GM19351 (cell line): ENCODE measurements around the gene CTPS2.
"Not testable (repeated sequence)": the region's sequence is repeated elsewhere in the genome, so short reads cannot be mapped to it uniquely, and the experiment has no call there.

Experiments used
- ATAC-seq: cut with Tn5 transposase; IDR thresholded peaks from one replicate; pipeline ENCODE4 v1.9.1; 2021; ENCODE audit warnings: mild to moderate bottlenecking, moderate library complexity; ENCODE audit not compliant: unreplicated experiment

The CTPS2 gene

GRCh38 chrX:16659321-16659720, 53.1 kb downstream of the CTPS2 start:
- ATAC-seq = no peak

GRCh38 chrX:16658284-16658683, 54.2 kb downstream of the CTPS2 start:
- no peak for ATAC-seq

GRCh38 chrX:16654093-16654492, 58.4 kb downstream of the CTPS2 start:
- no peak for ATAC-seq

GRCh38 chrX:16653424-16653823, 59.0 kb downstream of the CTPS2 start:
- no peak for ATAC-seq

GRCh38 chrX:16651391-16652024, 61.0 kb downstream of the CTPS2 start:
- no peak for ATAC-seq

- ATAC-seq = no peak
These were observed 62.6 kb downstream of the CTPS2 start, which contains the start of gene S100G for GRCh38 chrX:16649858-16650257. S100G (plus strand) TSS chrX:16650158; CDS start chrX:16651007, 849 bp downstream.

GRCh38 chrX:16646366-16647138, 65.9 kb downstream of the CTPS2 start:
- ATAC-seq = no peak

- no peak for ATAC-seq
These were observed 69.3 kb downstream of the CTPS2 start for GRCh38 chrX:16643176-16643575.

- no peak for ATAC-seq
These were observed 71.6 kb downstream of the CTPS2 start for GRCh38 chrX:16640823-16641222.

- no peak for ATAC-seq
These were observed 72.5 kb downstream of the CTPS2 start for GRCh38 chrX:16639966-16640365.

- ATAC-seq = no peak
These were observed 73.9 kb downstream of the CTPS2 start for GRCh38 chrX:16638533-16638932.

- ATAC-seq = no peak
These were observed 76.9 kb downstream of the CTPS2 start for GRCh38 chrX:16635596-16635995.

GRCh38 chrX:16635040-16635439, 77.4 kb downstream of the CTPS2 start:
- no peak for ATAC-seq

GRCh38 chrX:16633754-16634153, 78.7 kb downstream of the CTPS2 start:
- ATAC-seq = no peak

GRCh38 chrX:16629909-16630308, 82.6 kb downstream of the CTPS2 start:
- ATAC-seq = no peak

GRCh38 chrX:16628946-16629595, 83.4 kb downstream of the CTPS2 start:
- no peak for ATAC-seq

GRCh38 chrX:16628511-16628910, 84.0 kb downstream of the CTPS2 start:
- not testable (repeated sequence) for ATAC-seq

GRCh38 chrX:16619024-16619423, 93.4 kb downstream of the CTPS2 start:
- no peak for ATAC-seq

GRCh38 chrX:16618422-16618821, 94.0 kb downstream of the CTPS2 start:
- ATAC-seq = no peak

GRCh38 chrX:16617382-16617781, 95.1 kb downstream of the CTPS2 start:
- no peak for ATAC-seq

- no peak for ATAC-seq
These were observed 100.1 kb downstream of the CTPS2 start for GRCh38 chrX:16612257-16612897.
